ENCODE results near the gene MGARP.
"Not testable (repeated sequence)": the region's sequence is repeated elsewhere in the genome, so short reads cannot be mapped to it uniquely, and the experiment has no call there.

The MGARP gene

GRCh38 chr4:139295206-139295941 is 15.3 kb upstream of the MGARP start:
- peak; percentile 80 for DNase-seq (ENCODE audit: low read depth)

GRCh38 chr4:139286186-139286698 is 6.2 kb upstream of the MGARP start:
- no peak for DNase-seq (ENCODE audit: low read depth)

- DNase-seq (ENCODE audit: low read depth) = no peak
Measured at GRCh38 chr4:139282721-139283075, 2.7 kb upstream of the MGARP start.

GRCh38 chr4:139282065-139282720 is 2.2 kb upstream of the MGARP start:
- no peak for DNase-seq (ENCODE audit: low read depth)

- no peak for DNase-seq (ENCODE audit: low read depth)
Measured at GRCh38 chr4:139278912-139279759, 889 bp downstream of the MGARP start.

- DNase-seq (ENCODE audit: low read depth) = no peak
Measured at GRCh38 chr4:139278485-139278884, 1.5 kb downstream of the MGARP start.

GRCh38 chr4:139275281-139275735 is 4.7 kb downstream of the MGARP start:
- no peak for DNase-seq (ENCODE audit: low read depth)

GRCh38 chr4:139274790-139275189 is 5.2 kb downstream of the MGARP start:
- DNase-seq (ENCODE audit: low read depth) = no peak

- DNase-seq (ENCODE audit: low read depth) = no peak
Measured at GRCh38 chr4:139273835-139274234, 6.2 kb downstream of the MGARP start.

- DNase-seq (ENCODE audit: low read depth) = no peak
Measured at GRCh38 chr4:139267301-139267700, 12.7 kb downstream of the MGARP start.

- peak; percentile 62 for DNase-seq (ENCODE audit: low read depth)
Measured at GRCh38 chr4:139266583-139267257, 13.3 kb downstream of the MGARP start.

GRCh38 chr4:139266208-139266582 is 13.8 kb downstream of the MGARP start:
- no peak for DNase-seq (ENCODE audit: low read depth)

GRCh38 chr4:139265654-139266053 is 14.4 kb downstream of the MGARP start:
- DNase-seq (ENCODE audit: low read depth) = no peak

- DNase-seq (ENCODE audit: low read depth) = no peak
Measured at GRCh38 chr4:139256349-139256748, 23.7 kb downstream of the MGARP start.

- not testable (repeated sequence) for DNase-seq (ENCODE audit: low read depth)
Measured at GRCh38 chr4:139255581-139255980, 24.4 kb downstream of the MGARP start.

GRCh38 chr4:139253713-139254112 is 26.3 kb downstream of the MGARP start:
- DNase-seq (ENCODE audit: low read depth) = no peak

GRCh38 chr4:139253046-139253445 is 27.0 kb downstream of the MGARP start:
- no peak for DNase-seq (ENCODE audit: low read depth)

- no peak for DNase-seq (ENCODE audit: low read depth)
Measured at GRCh38 chr4:139247700-139248238, 32.3 kb downstream of the MGARP start.

GRCh38 chr4:139247241-139247640 is 32.8 kb downstream of the MGARP start:
- no peak for DNase-seq (ENCODE audit: low read depth)

- no peak for DNase-seq (ENCODE audit: low read depth)
Measured at GRCh38 chr4:139246166-139246565, 33.9 kb downstream of the MGARP start.

- no peak for DNase-seq (ENCODE audit: low read depth)
Measured at GRCh38 chr4:139245590-139245989, 34.4 kb downstream of the MGARP start.

Data from GM04504 (cell line).